IPS DF 6.9 (cell line): Measurements from ENCODE around the gene PPIF.

Source experiments
- DNase-seq: peaks from one replicate; pipeline ENCODE4 v3.0.0-alpha.2; 2013; ENCODE audit warnings: low read depth, low spot score
- H3K27ac ChIP-seq: one replicate; pipeline ENCODE4 v1.5.1; 2013; ENCODE audit warnings: low read length, control low read depth
- H3K27me3 ChIP-seq: 2 replicates; pipeline ENCODE4 v1.6.1; 2013; ENCODE audit warnings: mild to moderate bottlenecking, low read length; ENCODE audit not compliant: control insufficient read depth, insufficient read depth
- H3K36me3 ChIP-seq: 2 replicates; pipeline ENCODE4 v1.6.1; 2013; ENCODE audit warnings: low read length; ENCODE audit not compliant: control insufficient read depth, insufficient read depth
- H3K4me1 ChIP-seq: 2 replicates; pipeline ENCODE4 v1.6.1; 2013; ENCODE audit warnings: low read length; ENCODE audit not compliant: control insufficient read depth, insufficient read depth
- H3K4me3 ChIP-seq: 2 replicates; pipeline ENCODE4 v1.5.1; 2013; ENCODE audit warnings: mild to moderate bottlenecking, low read length
- H3K9me3 ChIP-seq: 2 replicates; pipeline ENCODE4 v1.6.1; 2013; ENCODE audit warnings: low read length, inconsistent platforms; ENCODE audit not compliant: control insufficient read depth, insufficient read depth
- WGBS: extraction: QIAGEN DNeasy Blood & Tissue Kit; methylation state at CpG from one replicate; pipeline ENCODE4 v1.1.7; 2013; ENCODE audit warnings: mixed read lengths, missing lambda C conversion rate; ENCODE audit not compliant: insufficient read length, insufficient coverage; 5-methylcytosine and 5-hydroxymethylcytosine counted together

PPIF gene

DNA sequence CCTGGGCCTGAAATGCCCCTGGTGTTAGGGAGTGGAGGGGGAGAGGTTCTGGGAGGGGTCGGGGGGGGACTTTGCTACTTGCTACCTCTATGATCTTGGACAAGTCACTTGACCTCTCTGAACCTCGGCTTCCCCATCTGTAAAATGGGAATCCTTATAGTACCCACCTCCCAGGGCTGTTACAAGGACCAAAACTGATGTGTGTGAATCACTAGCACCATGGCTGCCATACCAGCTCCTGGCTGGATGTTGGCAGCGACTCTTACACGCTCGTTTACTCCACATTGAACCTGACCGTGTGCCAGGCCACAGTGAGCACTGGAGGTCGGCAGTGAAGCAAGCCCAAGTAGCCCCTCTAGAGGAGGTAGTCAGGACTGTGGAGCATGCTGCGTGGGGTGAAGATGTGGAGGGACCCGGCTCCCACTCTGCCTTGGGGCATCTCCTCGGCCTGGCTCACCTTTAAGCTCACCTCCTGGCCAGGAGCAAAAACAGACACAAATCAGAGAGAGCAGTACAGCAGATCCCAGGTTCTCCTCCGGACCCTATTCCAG is 28.9 kb downstream of the PPIF start:
- no peak overlapping the region for H3K4me3 ChIP-seq
- no peaks in the 10 kb centered on the region for H3K4me1 ChIP-seq
- DNase-seq, result no peak
- no CpG with 5 or more reads among the region's 11 CpGs for WGBS
- no peaks in the 10 kb centered on the region for H3K27me3 ChIP-seq
- H3K27ac ChIP-seq, result no peak overlapping the region
- H3K36me3 ChIP-seq, result no peaks in the 10 kb centered on the region
- H3K9me3 ChIP-seq, result no peaks in the 10 kb centered on the region

DNA sequence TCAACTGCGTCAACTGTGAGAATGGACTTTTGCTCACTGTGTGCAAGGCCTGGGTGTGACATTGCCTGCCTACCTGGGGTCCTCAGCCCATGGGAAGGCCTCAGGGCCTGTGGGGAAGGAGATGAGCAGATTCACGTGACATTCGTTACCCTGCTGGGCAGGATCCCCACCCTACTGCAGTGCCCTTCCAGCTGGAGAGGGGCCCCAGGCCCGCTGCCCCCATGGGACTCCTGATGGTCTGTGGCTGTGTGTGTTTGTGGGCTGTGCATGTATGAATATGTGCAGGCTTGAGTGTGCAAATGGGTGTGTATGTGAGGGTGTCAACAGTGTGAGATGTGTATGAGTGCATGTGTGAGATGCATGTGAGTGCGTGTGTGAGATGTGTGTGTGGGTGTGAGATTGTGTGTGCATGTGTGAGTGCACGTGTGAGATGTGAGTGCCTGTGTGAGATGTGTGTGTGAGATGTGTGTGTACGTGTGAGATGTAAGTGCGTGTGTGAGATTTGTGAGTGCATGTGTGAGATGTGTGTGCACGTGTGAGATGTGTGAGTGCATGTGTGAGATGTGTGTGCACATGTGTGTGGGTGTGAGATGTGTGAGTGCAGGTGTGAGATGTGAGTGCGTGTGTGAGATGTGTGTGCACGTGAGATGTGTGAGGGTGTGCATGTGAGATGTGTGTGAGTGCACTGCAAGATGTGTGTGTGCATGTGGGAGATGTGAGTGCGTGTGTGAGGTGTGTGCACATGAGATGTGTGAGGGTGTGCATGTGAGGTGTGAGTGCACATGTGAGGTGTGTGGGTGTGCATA is 29.7 kb downstream of the PPIF start:
- H3K4me3 ChIP-seq, result no peak overlapping the region
- no peak for DNase-seq
- no peaks in the 10 kb centered on the region for H3K9me3 ChIP-seq
- H3K36me3 ChIP-seq, result no peaks in the 10 kb centered on the region
- no peak overlapping the region for H3K27ac ChIP-seq
- 100% methylated on average over 7 of the region's 12 CpGs for WGBS
- H3K27me3 ChIP-seq, result no peaks in the 10 kb centered on the region
- no peaks in the 10 kb centered on the region for H3K4me1 ChIP-seq

DNA sequence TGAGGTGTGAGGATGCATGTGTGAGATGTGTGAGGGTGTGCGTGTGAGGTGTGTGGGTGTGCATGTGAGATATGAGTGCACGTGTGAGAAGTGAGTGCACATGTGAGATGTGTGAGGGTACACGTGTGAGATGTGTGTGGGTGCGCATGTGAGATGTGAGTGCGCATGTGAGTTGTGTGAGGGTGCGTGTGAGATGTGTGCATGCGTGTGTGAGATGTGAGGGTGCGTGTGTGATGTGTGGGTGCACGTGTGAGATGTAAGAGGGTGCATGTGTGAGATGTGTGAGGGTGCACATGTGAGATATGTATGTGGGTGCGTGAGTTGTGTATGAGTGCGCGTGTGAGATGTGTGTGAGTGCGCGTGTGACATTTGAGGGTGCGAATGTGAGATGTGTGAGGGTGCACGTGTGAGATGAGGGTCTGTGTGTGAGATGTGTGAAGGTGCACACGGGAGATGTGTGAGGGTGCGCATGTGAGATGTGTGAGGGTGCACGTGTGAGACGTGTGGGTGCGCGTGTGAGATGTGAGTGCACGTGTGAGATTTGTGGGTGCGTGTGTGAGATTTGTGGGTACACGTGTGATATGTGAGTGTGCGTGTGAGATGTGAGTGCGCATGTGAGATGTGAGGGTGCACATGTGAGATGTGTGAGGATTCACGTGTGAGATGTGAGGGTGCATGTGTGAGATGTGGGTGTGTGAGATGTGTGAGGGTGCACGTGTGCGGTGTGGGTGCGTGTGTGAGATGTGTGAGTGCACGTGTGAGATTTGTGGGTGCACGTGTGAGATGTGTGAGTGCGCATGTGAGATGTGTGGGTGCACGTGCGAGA is 30.5 kb downstream of the PPIF start:
- 98% methylated on average over 34 of the region's 36 CpGs for WGBS
- H3K4me1 ChIP-seq, result no peaks in the 10 kb centered on the region
- H3K9me3 ChIP-seq, result no peaks in the 10 kb centered on the region
- H3K36me3 ChIP-seq, result no peaks in the 10 kb centered on the region
- no peak for DNase-seq
- H3K27me3 ChIP-seq, result no peaks in the 10 kb centered on the region
- H3K27ac ChIP-seq, result no peak overlapping the region
- H3K4me3 ChIP-seq, result no peak overlapping the region

DNA sequence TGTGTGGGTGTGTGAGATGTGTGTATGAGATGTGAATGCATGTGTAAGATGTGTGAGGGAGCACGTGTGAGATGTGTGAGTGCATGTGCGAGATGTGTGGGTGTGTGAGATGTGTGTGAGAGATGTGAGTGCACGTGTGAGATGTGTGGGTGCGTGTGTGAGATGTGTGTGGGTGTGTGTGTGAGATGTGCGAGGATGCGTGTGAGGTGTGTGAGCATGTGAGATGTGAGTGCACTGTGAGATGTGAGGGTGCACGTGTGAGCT is 31.0 kb downstream of the PPIF start:
- 100% methylated on average over 7 of the region's 7 CpGs for WGBS
- no peaks in the 10 kb centered on the region for H3K36me3 ChIP-seq
- H3K27me3 ChIP-seq, result no peaks in the 10 kb centered on the region
- no peaks in the 10 kb centered on the region for H3K9me3 ChIP-seq
- DNase-seq, result no peak
- H3K4me3 ChIP-seq, result no peak overlapping the region
- no peaks in the 10 kb centered on the region for H3K4me1 ChIP-seq
- no peak overlapping the region for H3K27ac ChIP-seq

DNA sequence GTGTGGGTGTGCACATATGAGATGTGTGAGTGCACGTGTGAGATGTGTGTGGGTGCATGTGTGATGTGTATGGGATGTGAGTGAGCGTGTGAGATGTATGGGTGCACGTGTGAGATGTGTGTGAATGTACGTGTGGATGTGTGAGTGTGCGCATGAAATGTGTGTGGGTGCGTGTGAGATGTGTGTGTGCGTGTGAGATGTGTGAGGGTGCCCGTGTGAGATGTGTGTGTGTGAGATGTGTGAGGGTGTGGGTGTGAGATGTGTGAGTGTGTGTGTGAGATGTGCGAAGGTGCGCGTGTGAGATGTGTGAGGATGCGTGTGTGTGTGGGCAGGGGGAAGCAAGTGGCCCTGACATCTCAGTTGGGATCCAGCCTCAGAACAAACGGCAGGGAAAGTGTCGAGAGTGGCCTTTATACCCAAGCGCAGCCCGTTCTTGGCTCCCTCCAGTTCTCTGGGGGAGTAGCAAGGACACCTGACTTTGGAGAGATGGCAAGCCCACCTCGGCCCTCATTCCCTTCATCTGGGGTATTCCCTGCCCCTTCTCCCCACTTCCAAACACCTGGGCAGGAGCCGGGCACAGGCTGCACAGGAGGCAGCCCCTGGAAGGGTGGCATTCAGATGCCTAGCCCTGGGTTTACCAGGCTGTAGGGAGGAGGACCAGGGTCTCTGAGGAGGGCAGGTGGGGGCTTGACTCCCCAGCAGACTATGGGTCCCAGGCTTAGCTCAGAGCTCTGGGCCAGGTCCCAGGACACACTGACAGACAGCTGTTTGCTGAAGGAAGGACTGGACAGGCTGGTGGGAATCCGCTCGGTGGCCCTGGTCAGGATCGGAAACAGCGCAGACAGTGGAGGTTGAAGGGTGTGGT is 31.6 kb downstream of the PPIF start:
- no peak overlapping the region for H3K27ac ChIP-seq
- H3K4me1 ChIP-seq, result no peaks in the 10 kb centered on the region
- no peaks in the 10 kb centered on the region for H3K9me3 ChIP-seq
- no peaks in the 10 kb centered on the region for H3K36me3 ChIP-seq
- no peaks in the 10 kb centered on the region for H3K27me3 ChIP-seq
- WGBS, result 100% methylated on average over 12 of the region's 22 CpGs
- H3K4me3 ChIP-seq, result no peak overlapping the region
- DNase-seq, result no peak

DNA sequence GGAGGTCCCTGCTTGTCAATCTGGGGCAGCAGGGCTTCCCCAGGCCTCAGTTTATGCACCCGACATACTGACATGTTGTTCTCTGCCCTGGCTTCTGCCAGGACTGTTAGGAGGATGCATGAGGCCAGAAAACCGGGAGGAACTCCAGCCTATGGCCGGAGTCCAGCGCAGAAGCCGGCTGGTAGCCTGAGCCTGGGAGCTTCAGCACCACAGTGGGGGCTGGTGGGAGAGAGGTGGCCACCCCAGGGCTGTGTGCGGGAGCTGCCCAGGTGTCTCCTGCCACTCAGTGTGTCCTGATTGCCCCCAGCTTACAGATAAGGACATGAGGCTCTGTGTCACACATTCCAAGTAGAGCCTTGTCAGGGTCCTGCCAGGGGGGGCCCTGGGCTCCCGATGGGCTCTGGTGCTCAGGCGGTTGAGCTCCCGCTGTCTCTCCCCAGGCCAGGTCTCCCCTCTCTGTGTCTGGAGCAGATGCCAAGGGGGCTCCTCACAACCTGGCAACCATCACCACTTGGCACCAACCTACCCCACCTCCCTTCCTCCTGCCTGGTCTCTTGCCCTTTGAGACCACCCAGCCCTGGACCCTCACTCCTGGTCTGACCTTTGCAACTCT is 32.3 kb downstream of the PPIF start:
- H3K36me3 ChIP-seq, result no peaks in the 10 kb centered on the region

DNA sequence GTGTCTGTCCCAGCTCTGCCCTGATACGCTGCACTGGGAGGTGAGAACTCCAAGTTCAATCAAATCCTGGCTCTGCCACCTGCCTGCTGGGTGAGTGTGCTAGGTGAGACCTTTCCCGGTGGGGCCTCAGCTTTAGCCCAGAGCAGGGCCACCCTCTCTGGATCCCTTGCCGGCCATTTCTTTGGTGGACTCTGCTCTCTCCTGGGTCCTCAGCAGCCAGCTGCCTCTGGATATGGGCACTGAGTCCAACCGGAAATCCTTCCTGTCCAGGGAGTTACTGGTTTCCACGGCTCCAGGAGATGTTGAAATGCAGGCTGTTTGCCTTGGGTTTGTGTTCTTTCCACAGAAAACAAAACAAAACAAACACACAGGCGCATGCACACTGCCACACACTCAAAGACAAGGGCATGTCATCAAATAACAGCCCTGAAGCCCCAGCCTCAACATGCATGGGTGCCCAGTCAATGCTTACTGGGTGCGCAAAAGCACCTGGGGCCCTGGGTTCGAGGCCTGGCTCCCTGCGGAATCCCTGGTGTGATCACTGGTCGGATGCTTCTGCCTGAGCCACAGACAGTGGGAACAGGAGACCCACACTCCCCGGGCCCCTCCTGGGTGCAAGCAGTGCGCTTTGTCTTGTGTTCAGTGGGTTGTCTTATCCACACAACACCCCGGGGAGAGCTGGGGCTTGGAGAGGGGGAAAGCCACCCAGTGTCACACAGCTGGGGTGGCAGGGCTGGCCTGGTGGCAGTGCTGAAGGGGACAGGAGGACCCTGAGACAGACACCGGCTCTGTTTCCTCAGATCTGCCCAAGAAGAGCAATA is 33.1 kb downstream of the PPIF start:
- no peak for DNase-seq
- Histone ChIP-seq H3K27ac (no peak overlapping the region), H3K27me3 (no peaks in the 10 kb centered on the region), H3K36me3 (no peaks in the 10 kb centered on the region), H3K4me3 (no peak overlapping the region), H3K9me3 (no peaks in the 10 kb centered on the region), H3K4me1 (no peaks in the 10 kb centered on the region)
- no CpG with 5 or more reads among the region's 14 CpGs for WGBS

More for the DNA sequence above, 32.3 kb downstream of the PPIF start:
- no peaks in the 10 kb centered on the region for H3K9me3 ChIP-seq
- no CpG with 5 or more reads among the region's 9 CpGs for WGBS
- H3K27me3 ChIP-seq, result no peaks in the 10 kb centered on the region
- no peaks in the 10 kb centered on the region for H3K4me1 ChIP-seq
- no peak overlapping the region for H3K4me3 ChIP-seq
- no peak overlapping the region for H3K27ac ChIP-seq
- no peak for DNase-seq

DNA sequence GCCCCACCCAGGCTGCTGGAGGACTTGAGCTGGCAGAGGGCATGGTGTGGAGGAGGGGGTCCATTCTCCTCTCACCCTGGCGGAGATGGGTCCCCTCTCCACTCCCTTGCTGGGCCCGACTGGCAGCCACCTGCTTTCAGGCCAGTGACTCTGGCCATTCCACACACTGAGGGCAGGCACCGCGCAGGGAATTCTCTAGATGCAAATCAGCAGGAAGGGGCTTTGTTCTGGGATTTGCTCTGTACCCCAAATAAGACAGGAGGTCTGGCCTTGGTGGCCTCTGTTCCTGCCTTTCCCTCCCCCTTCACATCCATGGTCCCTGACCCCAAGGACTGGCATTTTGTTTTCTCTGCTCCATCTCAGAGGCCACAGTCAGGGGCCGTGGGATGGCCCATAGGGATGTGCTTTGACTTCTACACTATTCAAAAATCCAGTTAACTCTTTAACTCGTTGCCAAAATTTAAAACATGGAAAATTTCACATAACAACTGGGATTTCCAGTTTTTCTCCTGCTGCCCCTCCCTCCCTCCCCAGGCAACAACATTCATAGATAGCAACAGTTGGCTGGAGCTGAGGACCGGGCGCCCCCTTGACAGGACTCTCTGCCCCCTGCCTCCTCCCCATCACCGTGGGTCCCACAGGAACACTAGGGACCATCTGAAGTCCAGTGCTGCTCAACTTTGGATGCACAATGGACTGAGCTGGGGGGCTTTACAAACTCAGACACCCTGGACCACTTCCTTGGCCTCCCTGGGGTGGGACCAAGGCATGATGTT is 33.9 kb downstream of the PPIF start:
- no peak overlapping the region for H3K27ac ChIP-seq
- H3K36me3 ChIP-seq, result no peaks in the 10 kb centered on the region
- no peaks in the 10 kb centered on the region for H3K27me3 ChIP-seq
- H3K9me3 ChIP-seq, result no peaks in the 10 kb centered on the region
- H3K4me3 ChIP-seq, result no peak overlapping the region
- no peak for DNase-seq
- no CpG with 5 or more reads among the region's 9 CpGs for WGBS
- H3K4me1 ChIP-seq, result peaks cover 1% of the 10 kb centered on the region; the same call in 1 of the 2 replicates

DNA sequence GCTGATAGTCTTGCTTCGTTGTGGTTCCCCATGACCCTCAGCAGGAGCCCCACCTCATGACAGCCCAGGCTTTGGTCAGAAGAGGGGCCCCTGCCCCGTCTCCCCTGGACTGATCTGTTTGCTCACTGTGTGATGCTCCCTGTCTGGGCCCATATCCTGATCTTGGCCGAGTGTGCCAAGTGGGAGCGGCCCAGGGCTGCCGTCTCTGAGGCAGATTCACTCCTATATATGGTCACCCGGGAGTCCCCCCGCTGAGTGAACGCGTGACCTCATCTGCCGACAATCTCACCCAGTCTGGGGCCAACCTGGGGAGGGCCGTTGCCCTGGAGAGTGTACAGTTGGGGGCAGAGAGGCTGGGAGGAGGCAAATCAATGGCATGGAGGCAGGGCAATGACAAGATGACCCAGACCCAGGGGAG is 34.5 kb downstream of the PPIF start:
- Histone ChIP-seq H3K27ac (no peak overlapping the region), H3K4me1 (peaks cover 3% of the 10 kb centered on the region; the same call in 1 of the 2 replicates), H3K4me3 (no peak overlapping the region), H3K27me3 (no peaks in the 10 kb centered on the region), H3K9me3 (no peaks in the 10 kb centered on the region), H3K36me3 (no peaks in the 10 kb centered on the region)
- DNase-seq, result no peak
- WGBS, result no CpG with 5 or more reads among the region's 11 CpGs
